Upper lobe of left lung (tissue), 6 donors: ENCODE data around the gene SNCAIP. TPM values are rescaled to one million over a fixed set of nuclear protein-coding genes. Genes with fewer than 3 reads are reported as not detected.

Experiments used
- ATAC-seq, 2 donors: fragments of 200-7000 bp; cut with Tn5 transposase; one replicate each; pipeline ENCODE4 v1.9.1; 2022; ENCODE audit warnings: mild to moderate bottlenecking in 2 of 2, moderate library complexity in 2 of 2; ENCODE audit not compliant: low FRiP score in 2 of 2
- DNase-seq, 2 donors: peaks; one replicate each; pipeline ENCODE4 v3.0.0-alpha.2; 2019 to 2020
- H3K27ac ChIP-seq, 4 donors: fragments of 200-600 bp; sonication (generic); one replicate each; pipeline ENCODE4 v1.5.1; 2016 to 2019
- H3K27me3 ChIP-seq, 4 donors: fragments of 200-600 bp; sonication (generic); one replicate each; pipeline ENCODE4 v1.5.1; 2017 to 2019
- H3K36me3 ChIP-seq, 4 donors: fragments of 200-600 bp; sonication (generic); one replicate each; pipeline ENCODE4 v1.5.1; 2016 to 2019
- H3K4me1 ChIP-seq, 4 donors: fragments of 200-600 bp; sonication (generic); one replicate each; pipeline ENCODE4 v1.5.1; 2018 to 2019
- H3K4me3 ChIP-seq, 4 donors: fragments of 200-600 bp; sonication (generic); one replicate each; pipeline ENCODE4 v1.5.1; 2017 to 2019; ENCODE audit warnings: mild to moderate bottlenecking in 2 of 4, moderate library complexity in 1 of 4
- H3K9me3 ChIP-seq, 4 donors: fragments of 200-600 bp; sonication (generic); one replicate each; pipeline ENCODE4 v1.5.1; 2018 to 2019
- EP300 ChIP-seq, 4 donors: sonication (generic); formaldehyde crosslinking; IDR thresholded peaks; one replicate each; pipeline ENCODE4 v1.5.1; 2017; ENCODE audit warnings: antibody characterized with exemption in 4 of 4, control low read depth in 2 of 4
- POLR2A ChIP-seq, 4 donors: fragments of 450-650 bp; IDR thresholded peaks; one replicate each; pipeline ENCODE4 v1.5.1; 2016 to 2017; ENCODE audit warnings: antibody characterized with exemption in 4 of 4, mild to moderate bottlenecking in 2 of 4
- POLR2AphosphoS5 ChIP-seq, 2 donors: sonication (generic); formaldehyde crosslinking; IDR thresholded peaks; one replicate each; pipeline ENCODE4 v1.5.1; 2017; ENCODE audit warnings: antibody characterized with exemption in 2 of 2
- WGBS, 2 donors: methylation state at CpG; one replicate each; pipeline ENCODE4 v1.1.5; 2017 to 2018; 5-methylcytosine and 5-hydroxymethylcytosine counted together
- total RNA-seq, 6 donors: library from RNA; depleted of rRNA in 4 of 6; stranded (reverse); fragments of >200 nt in 4 of 6; gene quantifications; one replicate each; pipeline versions ENCODE4 v1.1.0 to v1.2.1, GENCODE V29; 2016 to 2021
- TF ChIP-seq, protein P1 (sequence below), 6 experiments: fragments of 450-650 bp in 4 of 6; fragments of 200-600 bp in 2 of 6; sonication (generic) in 2 of 6; IDR thresholded peaks; one replicate each; pipeline ENCODE4 v1.5.1; 2016 to 2019; ENCODE audit warnings: antibody characterized with exemption in 6 of 6
- donor health status: DM: no; HTN: no; CAD: no; lungs with moderate emphysema.
- donor health status: DM: no; HTN: yes; CAD: no; lungs with severe emphysema.

SNCAIP gene
- total RNA-seq, 6 donors from 2014 or later = 1.2 to 6.3 (median 2.3) TPM

DNA sequence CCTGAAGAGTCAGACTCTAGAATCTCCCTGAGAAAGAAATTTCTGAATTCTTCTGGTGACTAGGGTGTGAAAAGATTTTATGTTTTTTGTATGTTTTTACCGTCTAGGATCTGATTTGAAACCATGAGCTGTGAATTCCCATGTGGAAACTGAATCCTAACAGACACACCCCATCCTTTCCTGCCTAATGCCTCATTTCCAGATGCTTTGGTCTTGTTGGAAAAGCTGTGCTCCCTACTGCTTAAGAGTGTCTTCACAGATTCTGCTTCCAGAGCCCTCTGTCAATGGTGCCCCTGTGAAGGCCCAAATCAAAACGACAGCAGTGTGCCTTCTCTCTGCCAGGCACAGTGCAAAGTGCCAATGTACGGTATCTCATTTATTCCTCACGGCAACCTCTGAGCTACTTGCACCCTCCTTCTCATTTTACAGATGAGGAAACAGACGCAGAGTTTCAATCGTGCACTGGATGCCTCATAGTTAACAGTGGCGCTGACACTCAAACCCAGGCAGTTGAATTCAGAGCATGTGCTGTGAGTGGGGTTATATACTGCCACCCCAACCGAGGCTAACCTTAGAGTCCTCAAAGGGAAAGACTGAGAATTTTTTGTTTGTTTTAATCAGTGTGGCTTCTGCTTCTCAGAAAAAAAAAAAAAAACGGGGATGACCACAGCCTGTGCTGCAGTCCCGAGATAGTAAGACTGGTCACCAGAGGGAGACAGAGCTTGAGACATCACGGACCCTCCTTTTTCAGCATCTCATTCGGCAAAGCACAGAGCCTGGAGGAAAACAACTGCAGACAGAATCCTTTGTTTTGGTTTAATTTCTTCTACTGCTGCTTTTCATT is 188.4 kb downstream of the SNCAIP start:
- Histone ChIP-seq H3K4me3 (no peak overlapping the region), H3K27ac (no peak overlapping the region), H3K4me1 (peaks cover 0 to 8% (median 0%) of the 10 kb centered on the region in 4 donors), H3K36me3 (no peaks in the 10 kb centered on the region), H3K27me3 (no peaks in the 10 kb centered on the region), H3K9me3 (no peaks in the 10 kb centered on the region)
- WGBS, 2 donors = 53 to 56% methylated on average over 12 of the region's 12 CpGs
- no peak for TF ChIP-seq EP300 (IDR thresholded peaks at IDR 0.05)
- no peak for TF ChIP-seq POLR2A (IDR thresholded peaks at IDR 0.05)
- TF ChIP-seq, protein P1, sequence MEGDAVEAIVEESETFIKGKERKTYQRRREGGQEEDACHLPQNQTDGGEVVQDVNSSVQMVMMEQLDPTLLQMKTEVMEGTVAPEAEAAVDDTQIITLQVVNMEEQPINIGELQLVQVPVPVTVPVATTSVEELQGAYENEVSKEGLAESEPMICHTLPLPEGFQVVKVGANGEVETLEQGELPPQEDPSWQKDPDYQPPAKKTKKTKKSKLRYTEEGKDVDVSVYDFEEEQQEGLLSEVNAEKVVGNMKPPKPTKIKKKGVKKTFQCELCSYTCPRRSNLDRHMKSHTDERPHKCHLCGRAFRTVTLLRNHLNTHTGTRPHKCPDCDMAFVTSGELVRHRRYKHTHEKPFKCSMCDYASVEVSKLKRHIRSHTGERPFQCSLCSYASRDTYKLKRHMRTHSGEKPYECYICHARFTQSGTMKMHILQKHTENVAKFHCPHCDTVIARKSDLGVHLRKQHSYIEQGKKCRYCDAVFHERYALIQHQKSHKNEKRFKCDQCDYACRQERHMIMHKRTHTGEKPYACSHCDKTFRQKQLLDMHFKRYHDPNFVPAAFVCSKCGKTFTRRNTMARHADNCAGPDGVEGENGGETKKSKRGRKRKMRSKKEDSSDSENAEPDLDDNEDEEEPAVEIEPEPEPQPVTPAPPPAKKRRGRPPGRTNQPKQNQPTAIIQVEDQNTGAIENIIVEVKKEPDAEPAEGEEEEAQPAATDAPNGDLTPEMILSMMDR (IDR thresholded peaks at IDR 0.05) = peak in 1 of 6 experiments; percentile 17
- DNase-seq (peak in 1 of 2 donors; percentile 26), ATAC-seq (peak in 1 of 2 donors; percentile 75)

GRCh38 chr5:122501089-122501435 is 189.0 kb downstream of the SNCAIP start:
- Histone ChIP-seq H3K27ac (no peak overlapping the region), H3K4me3 (no peak overlapping the region), H3K9me3 (no peaks in the 10 kb centered on the region), H3K36me3 (no peaks in the 10 kb centered on the region), H3K27me3 (no peaks in the 10 kb centered on the region), H3K4me1 (peaks cover 0 to 8% (median 0%) of the 10 kb centered on the region in 4 donors)
- 51% methylated on average over 2 of the region's 2 CpGs for WGBS, 2 donors
- TF ChIP-seq, protein P1 (IDR thresholded peaks at IDR 0.05) = no peak
- TF ChIP-seq POLR2A (IDR thresholded peaks at IDR 0.05) (no peak), EP300 (IDR thresholded peaks at IDR 0.05) (no peak), POLR2AphosphoS5 (IDR thresholded peaks at IDR 0.05) (no peak)
- no peak for DNase-seq
- ATAC-seq = peak in 1 of 2 donors; percentile 67

DNA sequence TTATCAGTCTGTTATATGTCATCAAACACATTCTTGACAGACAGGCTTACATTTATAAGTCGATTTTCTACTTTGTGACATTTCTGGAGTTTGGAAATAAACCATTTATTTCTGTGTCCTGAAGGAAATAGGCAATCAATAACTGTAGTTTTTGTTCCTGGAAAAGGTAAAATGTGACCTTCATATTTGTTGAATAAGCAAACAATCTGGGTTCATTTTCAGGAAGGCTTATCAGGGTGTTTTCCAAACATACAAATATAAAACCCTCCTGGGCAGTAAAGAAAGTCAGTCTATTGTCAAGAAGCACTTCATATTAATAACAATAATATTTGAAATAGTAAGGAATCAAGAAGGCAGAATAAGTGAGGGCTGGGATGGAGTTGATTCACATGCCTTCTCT is 195.0 kb downstream of the SNCAIP start:
- Histone ChIP-seq H3K9me3 (no peaks in the 10 kb centered on the region), H3K4me1 (no peaks in the 10 kb centered on the region), H3K27me3 (no peaks in the 10 kb centered on the region), H3K36me3 (no peaks in the 10 kb centered on the region), H3K4me3 (no peak overlapping the region), H3K27ac (no peak overlapping the region)
- WGBS, 2 donors = 33 to 48% methylated on average over 1 of the region's 1 CpG
- no peak for DNase-seq
- TF ChIP-seq POLR2A (IDR thresholded peaks at IDR 0.05) (no peak), EP300 (IDR thresholded peaks at IDR 0.05) (no peak), POLR2AphosphoS5 (IDR thresholded peaks at IDR 0.05) (no peak)
- TF ChIP-seq, protein P1 (IDR thresholded peaks at IDR 0.05) = no peak
- ATAC-seq = no peak

- Histone ChIP-seq H3K36me3 (no peaks in the 10 kb centered on the region), H3K9me3 (no peaks in the 10 kb centered on the region), H3K4me1 (no peaks in the 10 kb centered on the region), H3K27me3 (no peaks in the 10 kb centered on the region), H3K27ac (no peak overlapping the region), H3K4me3 (no peak overlapping the region)
- DNase-seq (no peak), ATAC-seq (no peak)
- no peak for TF ChIP-seq EP300 (IDR thresholded peaks at IDR 0.05)
- 86 to 95% methylated on average over 5 of the region's 5 CpGs for WGBS, 2 donors
These were observed 195.5 kb downstream of the SNCAIP start for GRCh38 chr5:122507581-122507980.

DNA sequence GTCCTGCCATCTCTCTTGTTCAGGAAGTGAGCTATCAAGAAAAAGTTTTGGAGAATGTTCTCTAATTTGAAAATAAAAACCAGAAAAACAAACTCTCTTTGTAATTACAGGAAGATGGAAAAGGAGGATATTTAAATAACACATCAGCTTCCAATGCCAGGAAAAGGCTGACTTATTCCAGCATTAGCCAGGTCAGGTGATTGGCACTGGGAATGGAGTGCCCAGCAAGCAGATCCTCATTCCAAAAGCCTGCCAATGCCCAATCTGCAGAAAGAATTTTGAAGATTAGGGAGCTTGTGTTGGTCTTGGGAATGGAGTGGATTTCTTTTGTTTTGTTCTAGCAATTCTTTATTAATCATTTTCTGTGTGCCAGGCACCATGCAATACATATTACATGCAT is 196.6 kb downstream of the SNCAIP start:
- H3K27ac ChIP-seq = no peak overlapping the region
- no peak for ATAC-seq

More for the DNA sequence above, 196.6 kb downstream of the SNCAIP start:
- H3K36me3 ChIP-seq = no peaks in the 10 kb centered on the region
- H3K27me3 ChIP-seq = no peaks in the 10 kb centered on the region
- H3K4me1 ChIP-seq = no peaks in the 10 kb centered on the region
- H3K9me3 ChIP-seq = no peaks in the 10 kb centered on the region
- DNase-seq = no peak
- no peak overlapping the region for H3K4me3 ChIP-seq
- TF ChIP-seq EP300 (IDR thresholded peaks at IDR 0.05) (no peak), POLR2A (IDR thresholded peaks at IDR 0.05) (no peak), POLR2AphosphoS5 (IDR thresholded peaks at IDR 0.05) (no peak)
- TF ChIP-seq, protein P1 (IDR thresholded peaks at IDR 0.05) = no peak

Other genes starting within 250 kb of the SNCAIP start
- 10 to 100 TPM in 5 of 6 donors, 1 to 10 TPM in 1; 5.2 to 48.7 (median 23.9) TPM for gene LOX, start 234.0 kb upstream of the SNCAIP start, total RNA-seq
- 10 to 100 TPM in 1 of 6 donors, 1 to 10 TPM in 4, under 1 TPM in 1; 0.40 to 15.7 (median 2.4) TPM for gene ZNF474, start 182.7 kb upstream of the SNCAIP start, total RNA-seq